H1 (cell line): ENCODE measurements around the gene SLC66A1. TPM values are rescaled to one million over a fixed set of nuclear protein-coding genes. Genes with fewer than 3 reads are reported as not detected.

ENCODE experiments used
- CTCF ChIA-PET: fragments of 300-600 bp; sonication (Branson Sonifier 250); formaldehyde crosslinking; loops from one replicate; lab custom pipeline; 2021; ENCODE audit not compliant: partially characterized antibody; lab: Charles Lee
- POLR2A ChIA-PET: fragments of 300-600 bp; sonication (Branson Sonifier 250); formaldehyde crosslinking; loops from one replicate; lab custom pipeline; 2021; ENCODE audit warnings: inconsistent platforms; ENCODE audit not compliant: partially characterized antibody; lab: Charles Lee
- DNase-seq, 2 experiments: peaks; one replicate each; pipeline versions ENCODE4 v3.0.0 to v3.0.0-alpha.2; 2010 to 2022; ENCODE audit warnings: low spot score in 2 of 2, low read depth in 1 of 2, mixed read lengths in 1 of 2
- FAIRE-seq: peaks from 2 replicates; lab custom pipeline; 2011; peaks lifted over from hg19 to GRCh38; lab: Jason Lieb, UNC
- H2AFZ ChIP-seq: 2 replicates; pipeline ENCODE4 v1.8.1; 2012; ENCODE audit warnings: low read length, inconsistent platforms
- H2AK5ac ChIP-seq: 2 replicates; pipeline ENCODE4 v1.6.1; 2013; ENCODE audit warnings: low read depth, low read length
- H2BK120ac ChIP-seq: replicated peaks from 2 replicates; pipeline ENCODE3; 2013; ENCODE audit warnings: low read depth, low read length, inconsistent platforms
- H2BK12ac ChIP-seq: 2 replicates; pipeline ENCODE4 v1.6.1; 2013; ENCODE audit warnings: low read depth, low read length
- H2BK15ac ChIP-seq: 2 replicates; pipeline ENCODE4 v1.6.1; 2013; ENCODE audit warnings: low read length
- H2BK20ac ChIP-seq: 2 replicates; pipeline ENCODE4 v1.6.1; 2013; ENCODE audit warnings: low read length
- H2BK5ac ChIP-seq: 2 replicates; pipeline ENCODE4 v1.6.1; 2013; ENCODE audit warnings: low read depth, low read length
- H3K14ac ChIP-seq: 2 replicates; pipeline ENCODE4 v1.6.1; 2013; ENCODE audit warnings: inconsistent platforms; ENCODE audit not compliant: insufficient read length
- H3K18ac ChIP-seq: 2 replicates; pipeline ENCODE4 v1.6.1; 2013; ENCODE audit warnings: low read length; ENCODE audit errors: extremely low read depth
- H3K23ac ChIP-seq: 2 replicates; pipeline ENCODE4 v1.6.1; 2013; ENCODE audit warnings: inconsistent platforms; ENCODE audit not compliant: insufficient read length
- H3K23me2 ChIP-seq: 2 replicates; pipeline ENCODE4 v1.6.1; 2013; ENCODE audit warnings: low read depth, low read length
- H3K27ac ChIP-seq: 2 replicates; pipeline ENCODE4 v1.6.1; 2011; ENCODE audit warnings: low read depth, low read length, inconsistent platforms
- H3K27me3 ChIP-seq, 4 experiments: replicated peaks in 1 of 4; 1 replicate in 1 of 4; 2 replicates in 3 of 4; pipeline versions ENCODE4 v1.6.1 to v1.8.1; 2011 to 2013; ENCODE audit warnings: low read length in 3 of 4, mild to moderate bottlenecking in 3 of 4, inconsistent platforms in 2 of 4, mixed read lengths in 2 of 4, moderate library complexity in 1 of 4; ENCODE audit not compliant: control insufficient read depth in 3 of 4, insufficient read depth in 3 of 4; ENCODE audit errors: extremely low read depth in 1 of 4
- H3K36me3 ChIP-seq, 4 experiments: 2 replicates each; pipeline versions ENCODE4 v1.6.1 to v1.8.1; 2011 to 2013; ENCODE audit warnings: mild to moderate bottlenecking in 4 of 4, low read length in 3 of 4, moderate library complexity in 2 of 4, control low read depth in 1 of 4, inconsistent platforms in 1 of 4; ENCODE audit not compliant: insufficient read depth in 4 of 4, control insufficient read depth in 2 of 4
- H3K4ac ChIP-seq: replicated peaks from 2 replicates; pipeline ENCODE3; 2013; ENCODE audit warnings: low read length, low read depth, mixed read lengths, inconsistent platforms; ENCODE audit not compliant: insufficient read length
- H3K4me1 ChIP-seq, 4 experiments: replicated peaks in 1 of 4; 1 replicate in 1 of 4; 2 replicates in 3 of 4; pipeline versions ENCODE4 v1.6.1 to v1.8.1; 2011 to 2013; ENCODE audit warnings: low read length in 3 of 4, inconsistent platforms in 2 of 4, mixed read lengths in 1 of 4; ENCODE audit not compliant: insufficient read depth in 4 of 4, control insufficient read depth in 3 of 4
- H3K4me2 ChIP-seq, 2 experiments: 2 replicates each; pipeline versions ENCODE4 v1.6.1 to v1.8.1; 2011 to 2013; ENCODE audit warnings: low read depth in 2 of 2, low read length in 2 of 2, control low read depth in 1 of 2, inconsistent platforms in 1 of 2, mild to moderate bottlenecking in 1 of 2; ENCODE audit not compliant: insufficient read depth in 1 of 2
- H3K4me3 ChIP-seq, 4 experiments: fragments of 200-600, 300-600 bp in 1 of 4; sonication (generic), shearing (Covaris generic), sonication (Bioruptor Twin) in 1 of 4; 2 replicates each; pipeline versions ENCODE4 v1.5.1 to v1.8.1; 2011 to 2016; ENCODE audit warnings: low read length in 4 of 4, low read depth in 3 of 4, control low read depth in 2 of 4, inconsistent platforms in 2 of 4, mild to moderate bottlenecking in 2 of 4, mixed read lengths in 1 of 4, moderate library complexity in 1 of 4; ENCODE audit not compliant: insufficient read depth in 2 of 4; ENCODE audit errors: extremely low read depth in 1 of 4
- H3K56ac ChIP-seq: replicated peaks from 2 replicates; pipeline ENCODE3; 2013; ENCODE audit warnings: low read depth, mild to moderate bottlenecking, mixed read lengths, low read length, inconsistent platforms; ENCODE audit not compliant: insufficient read length
- H3K79me1 ChIP-seq: 2 replicates; pipeline ENCODE4 v1.6.1; 2013; ENCODE audit warnings: low read depth, low read length, control low read depth
- H3K79me2 ChIP-seq, 2 experiments: 2 replicates each; pipeline versions ENCODE4 v1.6.1 to v1.8.1; 2012 to 2013; ENCODE audit warnings: low read length in 2 of 2, mild to moderate bottlenecking in 2 of 2, inconsistent platforms in 1 of 2; ENCODE audit not compliant: insufficient read depth in 2 of 2, control insufficient read depth in 1 of 2
- H3K9ac ChIP-seq, 4 experiments: replicated peaks in 1 of 4; 1 replicate in 1 of 4; 2 replicates in 3 of 4; pipeline versions ENCODE4 v1.6.1 to v1.8.1; 2011 to 2013; ENCODE audit warnings: low read depth in 3 of 4, low read length in 3 of 4, control low read depth in 2 of 4, mild to moderate bottlenecking in 2 of 4, moderate library complexity in 2 of 4, inconsistent platforms in 1 of 4; ENCODE audit errors: extremely low read depth in 1 of 4
- H3K9me3 ChIP-seq, 2 experiments: 2 replicates each; pipeline versions ENCODE4 v1.6.1 to v1.8.1; 2012 to 2013; ENCODE audit warnings: mild to moderate bottlenecking in 2 of 2, moderate library complexity in 2 of 2, control low read depth in 1 of 2, inconsistent platforms in 1 of 2, low read depth in 1 of 2, low read length in 1 of 2, mixed read lengths in 1 of 2; ENCODE audit not compliant: insufficient read depth in 2 of 2
- H4K20me1 ChIP-seq, 2 experiments: replicated peaks in 1 of 2; 2 replicates each; pipeline versions ENCODE3 to v1.8.1; 2011 to 2013; ENCODE audit warnings: inconsistent platforms in 2 of 2, low read length in 2 of 2, mild to moderate bottlenecking in 1 of 2; ENCODE audit not compliant: insufficient read depth in 2 of 2, control insufficient read depth in 1 of 2
- H4K5ac ChIP-seq: 2 replicates; pipeline ENCODE4 v1.6.1; 2013; ENCODE audit warnings: low read length, low read depth, mixed read lengths, inconsistent platforms; ENCODE audit not compliant: insufficient read length
- H4K8ac ChIP-seq: 2 replicates; pipeline ENCODE4 v1.8.0; 2013; ENCODE audit warnings: mild to moderate bottlenecking, moderate library complexity, low read length, inconsistent platforms; ENCODE audit not compliant: insufficient read depth; ENCODE audit errors: extremely low read depth
- H4K91ac ChIP-seq: replicated peaks from 2 replicates; pipeline ENCODE3; 2013; ENCODE audit warnings: low read length, mixed read lengths, inconsistent platforms; ENCODE audit not compliant: insufficient read length
- RFX5 ChIP-seq: IDR thresholded peaks from 2 replicates; pipeline ENCODE4 v1.6.1; 2011; ENCODE audit warnings: low read depth, low read length, improper control_type of control experiment, borderline replicate concordance
- TAF1 ChIP-seq: IDR thresholded peaks from 2 replicates; pipeline ENCODE4 v1.6.1; 2011; ENCODE audit warnings: mild to moderate bottlenecking, low read depth, low read length
- WGBS, 2 experiments: shearing (Covaris generic) in 1 of 2; methylation state at CpG; one replicate each; pipeline versions ENCODE4 v1.1.6 to v1.1.7; 2013 to 2015; ENCODE audit warnings: low lambda C conversion rate in 2 of 2, mixed read lengths in 2 of 2, inconsistent platforms in 1 of 2, low coverage in 1 of 2, missing lambda C conversion rate in 1 of 2; ENCODE audit not compliant: insufficient replicate concordance in 2 of 2, insufficient coverage in 1 of 2, insufficient read length in 1 of 2; ENCODE audit errors: extremely low coverage in 1 of 2, missing lambda C conversion rate in 1 of 2; 5-methylcytosine and 5-hydroxymethylcytosine counted together
- polyA plus RNA-seq, 7 experiments: library from polyadenylated mRNA; depleted of rRNA in 3 of 7; stranded (reverse) in 5 of 7; unstranded in 2 of 7; fragments of >200 nt in 5 of 7; fragments of 200-250 nt in 2 of 7; gene quantifications; 1 replicate in 5 of 7; 2 replicates in 1 of 7; 4 replicates in 1 of 7; pipeline versions ENCODE4 v1.2.1 to v1.2.3, GENCODE V29; 2011 to 2013; ENCODE audit warnings: missing spikeins in 2 of 7, mixed read lengths in 2 of 7
- total RNA-seq: library from RNA; stranded (reverse); fragmentation: NEBNext Ultra II Directional; extraction: Animal tissue kit (Norgen Biotek cat#: 25700); gene quantifications from 2 replicates; pipeline ENCODE4 v1.2.1, GENCODE V29; 2021

SLC66A1 gene
- total and polyA plus RNA-seq, 2 of the 8 experiments (the other 6 are each of a cell fraction or from before 2014, with no cell fraction given), result 16.8 to 27.9 TPM

DNA sequence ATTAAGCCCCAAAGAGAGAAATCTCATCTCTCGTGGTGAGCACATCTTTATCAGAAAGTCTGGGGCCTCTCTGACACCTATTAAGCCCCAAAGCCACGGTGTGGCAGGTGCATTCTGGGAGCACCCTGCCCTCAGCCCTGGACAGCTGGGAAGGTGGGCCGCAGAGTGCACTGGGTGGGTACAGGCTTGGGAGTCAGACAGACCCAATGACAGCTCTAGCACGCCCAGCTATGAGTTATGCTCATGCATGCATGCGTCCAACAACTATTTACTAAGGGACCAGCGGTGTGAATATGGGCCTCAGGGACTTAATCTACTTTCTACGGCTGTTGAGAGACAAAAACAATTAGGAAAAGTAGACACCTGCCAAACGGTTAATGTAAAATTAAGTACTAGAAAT lies 46.6 kb downstream of the SLC66A1 start:
- DNase-seq (no peak), FAIRE-seq (no peak)
- Histone ChIP-seq H4K20me1 (peaks cover 17 to 20% of the 10 kb centered on the region in 2 experiments), H3K4ac (no peak overlapping the region), H3K23ac (no peak overlapping the region), H3K9ac (no peak overlapping the region), H4K5ac (no peak overlapping the region), H2BK12ac (no peak overlapping the region)
- TF ChIP-seq TAF1 (no peak), RFX5 (no peak)
- TF ChIP-seq, all 59 proteins: peak for 0
- Histone ChIP-seq H3K27ac (no peak overlapping the region), H2AK5ac (no peak overlapping the region), H2BK5ac (no peak overlapping the region), H3K79me2 (peaks cover 0 to 18% of the 10 kb centered on the region in 2 experiments; a peak in 2 of 4 replicates), H3K18ac (no peak overlapping the region), H2BK15ac (no peak overlapping the region), H2AFZ (no peak overlapping the region), H3K36me3 (peaks cover 3 to 22% (median 11%) of the 10 kb centered on the region in 4 experiments; a peak in 5 of 8 replicates), H2BK120ac (no peak overlapping the region), H3K4me3 (no peak overlapping the region), H4K8ac (no peak overlapping the region), H3K79me1 (peaks cover 9% of the 10 kb centered on the region), H3K14ac (no peak overlapping the region), H3K4me2 (no peak overlapping the region), H3K27me3 (no peaks in the 10 kb centered on the region), H2BK20ac (no peak overlapping the region), H4K91ac (no peak overlapping the region), H3K4me1 (peaks cover 8 to 12% (median 10%) of the 10 kb centered on the region in 4 experiments), H3K56ac (no peak overlapping the region), H3K23me2 (no peaks in the 10 kb centered on the region), H3K9me3 (no peaks in the 10 kb centered on the region)
- ChIA-PET CTCF (interaction anchor here (0.6 to 1.9 kb wide), 5 partner anchors 10 to 294 kb away, joined by 3 to 9 read pairs (median 3); no protein-coding TSS in a partner anchor), POLR2A (no interaction called here)
- WGBS, 2 experiments, result 89% methylated on average over 8 of the region's 8 CpGs; no CpG with 5 or more reads in 1 of the 2 experiments
